ENCODE measurements around the gene CYBB. TPM values are rescaled to one million over a fixed set of nuclear protein-coding genes. Genes with fewer than 3 reads are reported as not detected.
A peak's percentile ranks its signal among the peaks of the same experiment; 100 is the strongest.

CYBB gene
- total RNA-seq, 2 experiments from 2014 or later, result 1.6 TPM

DNA sequence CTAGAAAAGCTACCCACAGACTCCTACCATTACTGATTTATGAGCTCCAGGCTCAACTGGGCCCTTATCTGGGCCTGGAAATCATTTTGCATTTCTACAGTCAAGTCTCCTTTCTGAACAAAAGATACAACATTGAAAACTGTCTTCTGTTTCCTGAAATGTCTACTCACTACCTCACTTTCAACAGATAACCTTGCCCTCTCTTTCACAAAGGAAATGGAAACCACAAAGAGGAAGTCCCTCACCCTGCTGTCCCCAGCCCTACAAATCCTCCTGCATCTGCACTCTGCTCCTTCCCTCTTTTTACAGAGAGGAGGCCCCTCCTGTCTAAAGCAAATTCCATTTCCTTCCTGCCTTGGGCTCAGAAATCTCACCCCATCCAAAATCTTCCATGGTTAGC, 24.8 kb upstream of the CYBB start:
- intact Hi-C loops (cut with DNase I, micrococcal nuclease), result no loop called here
- Mint-ChIP-seq H3K27me3 (no peaks in the 10 kb centered on the region), H3K4me3 (no peak overlapping the region), H3K4me1 (ENCODE audit: low read depth) (peaks cover 19% of the 10 kb centered on the region), H3K9me3 (no peaks in the 10 kb centered on the region), H3K36me3 (ENCODE audit: low read depth) (no peaks in the 10 kb centered on the region), H3K27ac (no peak overlapping the region)
- ChIA-PET POLR2A (interaction anchor here (1.3 to 1.4 kb wide), 2 partner anchors 9 to 70 kb away, joined by 3 to 6 read pairs; no protein-coding TSS in a partner anchor), CTCF (no interaction called here)
- TF ChIP-seq, protein P1, sequence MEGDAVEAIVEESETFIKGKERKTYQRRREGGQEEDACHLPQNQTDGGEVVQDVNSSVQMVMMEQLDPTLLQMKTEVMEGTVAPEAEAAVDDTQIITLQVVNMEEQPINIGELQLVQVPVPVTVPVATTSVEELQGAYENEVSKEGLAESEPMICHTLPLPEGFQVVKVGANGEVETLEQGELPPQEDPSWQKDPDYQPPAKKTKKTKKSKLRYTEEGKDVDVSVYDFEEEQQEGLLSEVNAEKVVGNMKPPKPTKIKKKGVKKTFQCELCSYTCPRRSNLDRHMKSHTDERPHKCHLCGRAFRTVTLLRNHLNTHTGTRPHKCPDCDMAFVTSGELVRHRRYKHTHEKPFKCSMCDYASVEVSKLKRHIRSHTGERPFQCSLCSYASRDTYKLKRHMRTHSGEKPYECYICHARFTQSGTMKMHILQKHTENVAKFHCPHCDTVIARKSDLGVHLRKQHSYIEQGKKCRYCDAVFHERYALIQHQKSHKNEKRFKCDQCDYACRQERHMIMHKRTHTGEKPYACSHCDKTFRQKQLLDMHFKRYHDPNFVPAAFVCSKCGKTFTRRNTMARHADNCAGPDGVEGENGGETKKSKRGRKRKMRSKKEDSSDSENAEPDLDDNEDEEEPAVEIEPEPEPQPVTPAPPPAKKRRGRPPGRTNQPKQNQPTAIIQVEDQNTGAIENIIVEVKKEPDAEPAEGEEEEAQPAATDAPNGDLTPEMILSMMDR (IDR thresholded peaks at IDR 0.05), result no peak
- peak in 4 of 14 experiments; percentile 11 to 74 (median 56) for DNase-seq
- no peak overlapping the region for H3K4me3 ChIP-seq (ENCODE audit: low read length)
- H3K9me3 ChIP-seq (ENCODE audit: control insufficient read depth in 1 of 2, insufficient read depth in 1 of 2, low read length in 2 of 2), result no peaks in the 10 kb centered on the region
- peak; percentile 92 for ATAC-seq (ENCODE audit: poor library complexity)
- peaks cover 39% of the 10 kb centered on the region for H3K4me1 ChIP-seq (ENCODE audit: insufficient read depth, low read length)
- H3K36me3 ChIP-seq (ENCODE audit: insufficient read depth, low read length), result no peaks in the 10 kb centered on the region
- H3K27me3 ChIP-seq (ENCODE audit: control insufficient read depth in 1 of 2, insufficient read depth in 2 of 2, low read length in 2 of 2), result no peaks in the 10 kb centered on the region
- peak overlapping the region in 1 of 2 donors; percentile 45 for H3K27ac ChIP-seq (ENCODE audit: low read depth in 1 of 2, low read length in 2 of 2)

DNA sequence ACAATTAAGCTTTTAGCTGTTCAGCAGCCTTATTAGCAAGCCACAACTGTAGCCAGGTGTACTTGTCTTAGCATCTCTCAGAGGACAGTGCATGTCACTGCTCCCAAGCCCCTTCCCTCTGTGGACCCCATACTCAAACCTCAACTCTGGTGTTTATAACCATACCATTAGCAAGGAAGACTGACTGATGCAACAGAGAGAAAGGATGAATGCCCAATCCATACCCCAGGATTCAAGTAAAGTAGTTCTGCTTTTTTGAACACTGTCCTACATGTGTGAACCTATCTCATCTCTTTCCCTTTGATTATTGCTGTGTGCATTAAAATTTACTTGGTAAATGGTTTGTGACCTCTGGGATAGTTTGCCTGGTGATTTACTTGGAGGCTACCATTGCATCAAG, 22.8 kb upstream of the CYBB start:
- H3K27ac Mint-ChIP-seq, result no peak overlapping the region
- H3K4me3 ChIP-seq (ENCODE audit: low read length), result no peak overlapping the region
- ChIA-PET POLR2A (no interaction called here), CTCF (no interaction called here)
- no peaks in the 10 kb centered on the region for H3K36me3 ChIP-seq (ENCODE audit: insufficient read depth, low read length)
- intact Hi-C loops (cut with DNase I, micrococcal nuclease), result no loop called here
- DNase-seq (no peak), ATAC-seq (ENCODE audit: poor library complexity) (no peak)
- no peaks in the 10 kb centered on the region for H3K27me3 ChIP-seq (ENCODE audit: control insufficient read depth in 1 of 2, insufficient read depth in 2 of 2, low read length in 2 of 2)
- no peak overlapping the region for H3K4me3 Mint-ChIP-seq
- no peaks in the 10 kb centered on the region for H3K9me3 ChIP-seq (ENCODE audit: control insufficient read depth in 1 of 2, insufficient read depth in 1 of 2, low read length in 2 of 2)
- H3K9me3 Mint-ChIP-seq, result no peaks in the 10 kb centered on the region
- H3K4me1 Mint-ChIP-seq (ENCODE audit: low read depth), result peaks cover 13% of the 10 kb centered on the region
- H3K27ac ChIP-seq (ENCODE audit: low read depth in 1 of 2, low read length in 2 of 2), result no peak overlapping the region
- TF ChIP-seq, protein P1 (IDR thresholded peaks at IDR 0.05), result no peak
- no peaks in the 10 kb centered on the region for H3K27me3 Mint-ChIP-seq
- no peaks in the 10 kb centered on the region for H3K36me3 Mint-ChIP-seq (ENCODE audit: low read depth)
- H3K4me1 ChIP-seq (ENCODE audit: insufficient read depth, low read length), result peaks cover 35% of the 10 kb centered on the region

DNA sequence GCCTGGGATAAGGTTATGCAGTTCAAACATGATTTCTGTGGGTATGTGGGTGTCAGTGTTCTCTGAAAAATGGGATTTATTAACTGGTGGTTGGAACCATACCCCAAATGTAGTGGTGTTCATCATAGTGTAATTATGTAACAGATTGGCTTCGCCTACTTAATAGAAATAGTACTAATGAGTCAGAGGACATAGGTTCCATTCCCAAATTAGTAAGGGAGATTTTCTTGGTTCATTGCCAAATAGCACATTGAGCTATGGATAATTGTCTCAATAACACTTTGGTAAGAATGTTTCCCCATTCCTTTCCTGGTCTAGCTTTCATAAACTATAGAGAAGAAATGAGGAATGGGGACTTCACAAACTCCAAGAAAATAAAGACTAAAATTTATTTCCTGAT, 20.5 kb upstream of the CYBB start:
- Histone ChIP-seq H3K4me1 (ENCODE audit: insufficient read depth, low read length) (peaks cover 17% of the 10 kb centered on the region), H3K27me3 (ENCODE audit: control insufficient read depth in 1 of 2, insufficient read depth in 2 of 2, low read length in 2 of 2) (no peaks in the 10 kb centered on the region), H3K9me3 (ENCODE audit: control insufficient read depth in 1 of 2, insufficient read depth in 1 of 2, low read length in 2 of 2) (no peaks in the 10 kb centered on the region), H3K27ac (ENCODE audit: low read depth in 1 of 2, low read length in 2 of 2) (no peak overlapping the region), H3K36me3 (ENCODE audit: insufficient read depth, low read length) (no peaks in the 10 kb centered on the region), H3K4me3 (ENCODE audit: low read length) (no peak overlapping the region)
- Mint-ChIP-seq H3K36me3 (ENCODE audit: low read depth) (no peaks in the 10 kb centered on the region), H3K4me3 (no peak overlapping the region), H3K9me3 (no peaks in the 10 kb centered on the region), H3K4me1 (ENCODE audit: low read depth) (peaks cover 21% of the 10 kb centered on the region), H3K27me3 (no peaks in the 10 kb centered on the region), H3K27ac (no peak overlapping the region)
- ChIA-PET CTCF (no interaction called here), POLR2A (no interaction called here)
- no peak for DNase-seq
- TF ChIP-seq, protein P1 (IDR thresholded peaks at IDR 0.05), result no peak
- ATAC-seq (ENCODE audit: poor library complexity), result no peak
- intact Hi-C loops (cut with DNase I, micrococcal nuclease), result no loop called here
